GM12892 (cell line): ENCODE results near the gene CAMKMT.

ENCODE experiments used
- POLR2A ChIP-seq: IDR thresholded peaks from 2 replicates; pipeline ENCODE4 v1.6.1; 2011; ENCODE audit warnings: low read depth, low read length, control low read depth
- POLR2AphosphoS5 ChIP-seq: IDR thresholded peaks from 2 replicates; pipeline ENCODE4 v1.6.1; 2011; ENCODE audit warnings: low read depth, low read length, control low read depth

DNA sequence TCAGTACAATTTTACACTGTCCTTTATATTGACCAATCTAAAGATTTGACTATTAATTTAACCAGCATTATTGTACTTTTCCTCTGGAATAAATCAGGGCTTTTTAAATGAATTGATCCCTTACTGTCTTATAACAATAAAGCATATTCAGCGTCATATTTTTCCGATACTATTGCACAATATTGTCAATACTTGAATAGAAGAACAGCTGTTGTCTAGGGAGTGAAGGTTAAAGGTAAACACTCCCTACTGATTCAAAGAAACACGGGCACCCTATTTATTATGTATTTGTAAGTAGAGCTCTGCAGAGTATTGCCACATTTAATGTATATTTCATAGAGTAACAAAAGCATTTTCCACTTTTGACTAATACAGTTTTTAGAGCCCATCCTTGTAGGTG, 134.4 kb downstream of the CAMKMT start:
- no peak for TF ChIP-seq POLR2AphosphoS5
- no peak for TF ChIP-seq POLR2A
